Left ventricle myocardium inferior (tissue), 1 donor: ENCODE data around the gene MYO1H. TPM values are rescaled to one million over a fixed set of nuclear protein-coding genes. Genes with fewer than 3 reads are reported as not detected.

Experiments used
- DNase-seq: peaks from one replicate; pipeline ENCODE4 v3.0.0-alpha.2; 2020
- H3K27ac ChIP-seq: fragments of 200-600 bp; replicated peaks from 2 replicates; pipeline ENCODE4 v1.8.0; 2021
- H3K27me3 ChIP-seq: fragments of 200-600 bp; 2 replicates; pipeline ENCODE4 v1.8.0; 2021; ENCODE audit warnings: low read depth
- H3K36me3 ChIP-seq: fragments of 200-600 bp; 2 replicates; pipeline ENCODE4 v1.8.0; 2021
- H3K4me1 ChIP-seq: fragments of 200-600 bp; 2 replicates; pipeline ENCODE4 v1.8.0; 2021
- H3K4me3 ChIP-seq: fragments of 200-600 bp; 2 replicates; pipeline ENCODE4 v1.8.0; 2021; ENCODE audit warnings: mild to moderate bottlenecking, moderate library complexity
- H3K9me3 ChIP-seq: fragments of 200-600 bp; replicated peaks from 2 replicates; pipeline ENCODE4 v1.8.0; 2021
- intact Hi-C: fragments of 100-400 bp; cut with micrococcal nuclease; formaldehyde crosslinking; loops from one replicate; pipeline ENCODE4 v1.11.0; 2022
- total RNA-seq: library from RNA; stranded (reverse); fragmentation: NEBNext Ultra II Directional; extraction: Animal tissue kit (Norgen Biotek cat#: 25700); gene quantifications from one replicate; pipeline ENCODE4 v1.2.1, GENCODE V29; 2021
- TF ChIP-seq, protein P1 (sequence below): fragments of 200-600 bp; IDR thresholded peaks from 2 replicates; pipeline ENCODE4 v1.8.0; 2021; ENCODE audit warnings: antibody characterized with exemption, mild to moderate bottlenecking, borderline replicate concordance
- donor health status: DM: no; HTN: yes; CAD: no; lungs with severe emphysema.

Gene MYO1H
- total RNA-seq, 1 donor from 2014 or later: 0.16 TPM

- H3K9me3 ChIP-seq: no peaks in the 10 kb centered on the region
- peaks cover 41% of the 10 kb centered on the region for H3K36me3 ChIP-seq
- no peaks in the 10 kb centered on the region for H3K27me3 ChIP-seq
- no peak overlapping the region for H3K4me3 ChIP-seq
- TF ChIP-seq, protein P1, sequence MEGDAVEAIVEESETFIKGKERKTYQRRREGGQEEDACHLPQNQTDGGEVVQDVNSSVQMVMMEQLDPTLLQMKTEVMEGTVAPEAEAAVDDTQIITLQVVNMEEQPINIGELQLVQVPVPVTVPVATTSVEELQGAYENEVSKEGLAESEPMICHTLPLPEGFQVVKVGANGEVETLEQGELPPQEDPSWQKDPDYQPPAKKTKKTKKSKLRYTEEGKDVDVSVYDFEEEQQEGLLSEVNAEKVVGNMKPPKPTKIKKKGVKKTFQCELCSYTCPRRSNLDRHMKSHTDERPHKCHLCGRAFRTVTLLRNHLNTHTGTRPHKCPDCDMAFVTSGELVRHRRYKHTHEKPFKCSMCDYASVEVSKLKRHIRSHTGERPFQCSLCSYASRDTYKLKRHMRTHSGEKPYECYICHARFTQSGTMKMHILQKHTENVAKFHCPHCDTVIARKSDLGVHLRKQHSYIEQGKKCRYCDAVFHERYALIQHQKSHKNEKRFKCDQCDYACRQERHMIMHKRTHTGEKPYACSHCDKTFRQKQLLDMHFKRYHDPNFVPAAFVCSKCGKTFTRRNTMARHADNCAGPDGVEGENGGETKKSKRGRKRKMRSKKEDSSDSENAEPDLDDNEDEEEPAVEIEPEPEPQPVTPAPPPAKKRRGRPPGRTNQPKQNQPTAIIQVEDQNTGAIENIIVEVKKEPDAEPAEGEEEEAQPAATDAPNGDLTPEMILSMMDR: no peak
- H3K27ac ChIP-seq: no peak overlapping the region
- no peak for DNase-seq
- intact Hi-C loops: no loop called here
- H3K4me1 ChIP-seq: peaks cover 28% of the 10 kb centered on the region
Observed at GRCh38 chr12:109481863-109482262, 134.2 kb downstream of the MYO1H start.

GRCh38 chr12:109482491-109482890 lies 134.8 kb downstream of the MYO1H start:
- H3K4me3 ChIP-seq: no peak overlapping the region
- peaks cover 47% of the 10 kb centered on the region for H3K36me3 ChIP-seq
- no peak overlapping the region for H3K27ac ChIP-seq
- TF ChIP-seq, protein P1: no peak
- H3K9me3 ChIP-seq: no peaks in the 10 kb centered on the region
- no peaks in the 10 kb centered on the region for H3K27me3 ChIP-seq
- DNase-seq: no peak
- H3K4me1 ChIP-seq: peaks cover 23% of the 10 kb centered on the region
- intact Hi-C loops: no loop called here

GRCh38 chr12:109482894-109483293 lies 135.2 kb downstream of the MYO1H start:
- DNase-seq: no peak
- Histone ChIP-seq H3K27ac (no peak overlapping the region), H3K36me3 (peaks cover 51% of the 10 kb centered on the region), H3K9me3 (no peaks in the 10 kb centered on the region), H3K4me3 (no peak overlapping the region), H3K27me3 (no peaks in the 10 kb centered on the region), H3K4me1 (peaks cover 19% of the 10 kb centered on the region)
- intact Hi-C loops: no loop called here
- TF ChIP-seq, protein P1: no peak

DNA sequence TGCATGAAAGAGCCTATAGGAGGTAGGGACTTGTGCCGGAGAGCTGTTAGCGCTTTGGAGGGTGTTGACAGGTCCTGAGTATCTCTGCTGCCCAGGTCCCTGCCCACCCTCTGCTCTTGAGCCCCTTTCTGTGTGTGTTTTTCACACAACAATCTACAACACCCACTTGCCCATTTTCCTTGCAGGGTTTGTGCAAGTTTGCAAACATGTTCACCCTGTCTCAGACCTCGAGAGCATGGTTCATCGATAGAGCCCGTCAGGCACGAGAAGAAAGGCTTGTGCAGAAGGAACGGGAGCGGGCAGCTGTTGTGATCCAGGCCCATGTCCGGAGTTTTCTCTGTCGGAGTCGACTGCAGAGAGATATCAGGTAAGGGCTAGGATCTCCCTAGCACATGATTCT lies 135.6 kb downstream of the MYO1H start:
- DNase-seq: no peak
- peaks cover 14% of the 10 kb centered on the region for H3K4me1 ChIP-seq
- H3K36me3 ChIP-seq: peaks cover 55% of the 10 kb centered on the region
- no peak overlapping the region for H3K27ac ChIP-seq
- no peaks in the 10 kb centered on the region for H3K27me3 ChIP-seq
- no peaks in the 10 kb centered on the region for H3K9me3 ChIP-seq
- H3K4me3 ChIP-seq: no peak overlapping the region
- intact Hi-C loops: no loop called here
- TF ChIP-seq, protein P1: no peak

GRCh38 chr12:109485201-109485600 lies 137.5 kb downstream of the MYO1H start:
- no peaks in the 10 kb centered on the region for H3K9me3 ChIP-seq
- peaks cover 74% of the 10 kb centered on the region for H3K36me3 ChIP-seq
- H3K4me1 ChIP-seq: no peaks in the 10 kb centered on the region
- DNase-seq: no peak
- H3K27me3 ChIP-seq: no peaks in the 10 kb centered on the region
- intact Hi-C loops: no loop called here
- TF ChIP-seq, protein P1: no peak
- H3K4me3 ChIP-seq: no peak overlapping the region
- H3K27ac ChIP-seq: no peak overlapping the region
